CD4-positive, alpha-beta memory T cell (primary cell): ENCODE results near the gene PCDHB12. TPM values are rescaled to one million over a fixed set of nuclear protein-coding genes. Genes with fewer than 3 reads are reported as not detected.
"Not testable (repeated sequence)": the region's sequence is repeated elsewhere in the genome, so short reads cannot be mapped to it uniquely, and the experiment has no call there.

Experiments
- CTCF ChIA-PET: fragments of 350-600 bp; sonication (Branson Sonifier 250); formaldehyde crosslinking; loops from one replicate; lab custom pipeline; 2021; ENCODE audit warnings: inconsistent platforms; ENCODE audit not compliant: partially characterized antibody; lab: Charles Lee
- POLR2A ChIA-PET: fragments of 350-600 bp; sonication (Branson Sonifier 250); formaldehyde crosslinking; loops from one replicate; lab custom pipeline; 2021; ENCODE audit not compliant: partially characterized antibody; lab: Charles Lee
- DNase-seq, 5 donors: peaks; one replicate each; pipeline versions ENCODE4 v3.0.0 to v3.0.0-alpha.2; 2020 to 2022; ENCODE audit warnings: mixed read lengths in 1 of 5
- H3K27ac ChIP-seq: one replicate; pipeline ENCODE4 v1.7.0; 2013; ENCODE audit warnings: low read depth, low read length
- H3K27me3 ChIP-seq: 2 replicates; pipeline ENCODE4 v1.7.0; 2013; ENCODE audit warnings: mild to moderate bottlenecking, low read length, moderate library complexity; ENCODE audit not compliant: insufficient read depth
- H3K36me3 ChIP-seq: 2 replicates; pipeline ENCODE4 v1.7.0; 2013; ENCODE audit warnings: mild to moderate bottlenecking, low read length, moderate library complexity; ENCODE audit not compliant: insufficient read depth
- H3K4me1 ChIP-seq: 2 replicates; pipeline ENCODE4 v1.7.0; 2013; ENCODE audit warnings: mild to moderate bottlenecking, low read length, moderate library complexity; ENCODE audit not compliant: insufficient read depth
- H3K4me3 ChIP-seq, 2 donors: one replicate each; pipeline ENCODE4 v1.7.0; 2013; ENCODE audit warnings: low read length in 2 of 2, mild to moderate bottlenecking in 1 of 2
- H3K9me3 ChIP-seq, 2 donors: one replicate each; pipeline ENCODE4 v1.7.0; 2013; ENCODE audit warnings: low read length in 2 of 2, control low read depth in 1 of 2; ENCODE audit not compliant: control insufficient read depth in 1 of 2
- H3K27ac Mint-ChIP-seq, 7 donors: one replicate each; pipeline ENCODE4 v1.8.0; 2020 to 2021; ENCODE audit warnings: mixed read lengths in 7 of 7, mild to moderate bottlenecking in 6 of 7, inconsistent platforms in 3 of 7, moderate library complexity in 3 of 7
- H3K27me3 Mint-ChIP-seq, 2 donors: one replicate each; pipeline ENCODE4 v1.8.0; 2020 to 2021; ENCODE audit warnings: mixed read lengths in 2 of 2
- H3K36me3 Mint-ChIP-seq, 2 donors: one replicate each; pipeline ENCODE4 v1.8.0; 2020 to 2021; ENCODE audit warnings: mixed read lengths in 2 of 2, inconsistent platforms in 1 of 2, mild to moderate bottlenecking in 1 of 2
- H3K4me1 Mint-ChIP-seq, 4 donors: one replicate each; pipeline ENCODE4 v1.8.0; 2020 to 2021; ENCODE audit warnings: mixed read lengths in 4 of 4, mild to moderate bottlenecking in 1 of 4
- H3K4me3 Mint-ChIP-seq, 8 donors: one replicate each; pipeline ENCODE4 v1.8.0; 2020 to 2021; ENCODE audit warnings: mixed read lengths in 8 of 8, mild to moderate bottlenecking in 7 of 8, moderate library complexity in 6 of 8, inconsistent platforms in 3 of 8
- H3K9me3 Mint-ChIP-seq, 8 donors: one replicate each; pipeline ENCODE4 v1.8.0; 2020 to 2021; ENCODE audit warnings: mixed read lengths in 8 of 8, mild to moderate bottlenecking in 5 of 8, inconsistent platforms in 3 of 8, moderate library complexity in 1 of 8
- intact Hi-C: fragments of 100-400 bp; cut with micrococcal nuclease; formaldehyde crosslinking; loops from one replicate; pipeline ENCODE4 v1.15.1; 2023
- polyA plus RNA-seq, 2 donors: library from polyadenylated mRNA; unstranded; fragments of 300-500 nt; fragmentation: Illumina TruSeq; gene quantifications; one replicate each; pipeline ENCODE4 v1.2.3, GENCODE V29; 2021
- total RNA-seq, 2 experiments: library from RNA; stranded (reverse); gene quantifications; one replicate each; pipeline ENCODE4 v1.2.3, GENCODE V29; 2021

Gene PCDHB12
- total and polyA plus RNA-seq, 4 experiments from 2014 or later = not detected

- H3K27ac Mint-ChIP-seq, H3K4me3 Mint-ChIP-seq, DNase-seq, H3K9me3 ChIP-seq, POLR2A ChIA-PET, H3K4me1 ChIP-seq, H3K4me3 ChIP-seq, CTCF ChIA-PET, H3K36me3 ChIP-seq, H3K36me3 Mint-ChIP-seq, intact Hi-C loops, H3K4me1 Mint-ChIP-seq, H3K27ac ChIP-seq: not testable (repeated sequence)
- H3K27me3 ChIP-seq = peaks cover 14% of the 10 kb centered on the region
- Mint-ChIP-seq H3K27me3 (peaks cover 37 to 47% of the 10 kb centered on the region in 2 donors), H3K9me3 (peaks cover 0 to 34% (median 26%) of the 10 kb centered on the region in 8 donors)
Measured at GRCh38 chr5:141210849-141211248, 2.3 kb downstream of the PCDHB12 start.

DNA sequence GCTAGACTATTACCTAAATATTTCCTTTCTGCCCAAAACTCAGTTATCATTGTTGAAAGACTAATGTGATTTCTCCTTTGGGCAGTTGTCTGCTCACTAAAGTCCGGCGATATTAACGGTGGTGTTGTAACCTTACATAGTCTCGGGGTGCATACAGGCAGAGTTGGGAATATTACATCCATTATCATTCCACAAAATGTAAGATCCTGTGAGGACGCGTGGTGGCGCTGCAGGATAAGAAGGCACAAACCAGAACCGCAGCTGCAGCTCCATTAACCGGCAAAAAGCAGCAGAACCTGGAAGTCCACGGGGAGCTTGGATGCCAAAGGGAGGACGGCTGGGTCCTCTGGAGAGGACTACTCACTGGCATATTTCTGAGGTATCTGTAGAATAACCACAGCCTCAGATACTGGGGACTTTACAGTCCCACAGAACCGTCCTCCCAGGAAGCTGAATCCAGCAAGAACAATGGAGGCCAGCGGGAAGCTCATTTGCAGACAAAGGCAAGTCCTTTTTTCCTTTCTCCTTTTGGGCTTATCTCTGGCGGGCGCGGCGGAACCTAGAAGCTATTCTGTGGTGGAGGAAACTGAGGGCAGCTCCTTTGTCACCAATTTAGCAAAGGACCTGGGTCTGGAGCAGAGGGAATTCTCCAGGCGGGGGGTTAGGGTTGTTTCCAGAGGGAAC lies 5.3 kb downstream of the PCDHB12 start, which contains the start of gene PCDHB13:
Gene PCDHB13, plus strand, starts transcription at position 264 of the 684 bp plus-strand sequence. Its CDS starts 205 bp downstream, at position 469.
- H3K36me3 Mint-ChIP-seq, H3K27me3 ChIP-seq, POLR2A ChIA-PET, H3K4me3 ChIP-seq, H3K27ac ChIP-seq, H3K27ac Mint-ChIP-seq, H3K4me1 ChIP-seq, H3K9me3 ChIP-seq, H3K4me1 Mint-ChIP-seq, H3K36me3 ChIP-seq: not testable (repeated sequence)
- Mint-ChIP-seq H3K27me3 (peaks cover 38 to 45% of the 10 kb centered on the region in 2 donors), H3K4me3 (peak within 1 kb of the TSS in 5 of 8 donors; percentile 10 to 78 (median 63)), H3K9me3 (peaks cover 0 to 56% (median 43%) of the 10 kb centered on the region in 8 donors)
- CTCF ChIA-PET = interaction anchor here (0.8 kb wide), 1 partner anchor 13 kb away, joined by 3 read pairs; no protein-coding TSS in a partner anchor
- DNase-seq = peak in 3 of 5 donors; percentile 22 to 45 (median 22)
- intact Hi-C loops = loop anchor here (2.0 kb wide), 1 partner anchor 345 kb away; no protein-coding TSS in a partner anchor

- CTCF ChIA-PET = interaction anchor here (0.8 kb wide), 1 partner anchor 12 kb away, joined by 3 read pairs; no protein-coding TSS in a partner anchor
Measured at GRCh38 chr5:141214583-141214982, 6.1 kb downstream of the PCDHB12 start.

DNA sequence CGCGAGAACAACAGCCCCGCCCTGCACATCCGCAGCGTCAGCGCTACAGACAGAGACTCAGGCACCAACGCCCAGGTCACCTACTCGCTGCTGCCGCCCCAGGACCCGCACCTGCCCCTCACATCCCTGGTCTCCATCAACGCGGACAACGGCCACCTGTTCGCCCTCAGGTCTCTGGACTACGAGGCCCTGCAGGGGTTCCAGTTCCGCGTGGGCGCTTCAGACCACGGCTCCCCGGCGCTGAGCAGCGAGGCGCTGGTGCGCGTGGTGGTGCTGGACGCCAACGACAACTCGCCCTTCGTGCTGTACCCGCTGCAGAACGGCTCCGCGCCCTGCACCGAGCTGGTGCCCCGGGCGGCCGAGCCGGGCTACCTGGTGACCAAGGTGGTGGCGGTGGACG lies 7.0 kb downstream of the PCDHB12 start:
- H3K4me1 Mint-ChIP-seq, H3K27me3 ChIP-seq, H3K36me3 ChIP-seq, H3K36me3 Mint-ChIP-seq, H3K4me3 ChIP-seq, H3K27ac ChIP-seq, H3K9me3 ChIP-seq, CTCF ChIA-PET, DNase-seq, H3K4me3 Mint-ChIP-seq, POLR2A ChIA-PET, H3K27ac Mint-ChIP-seq, H3K4me1 ChIP-seq: not testable (repeated sequence)
- Mint-ChIP-seq H3K27me3 (peaks cover 38 to 40% of the 10 kb centered on the region in 2 donors), H3K9me3 (peaks cover 3 to 62% (median 42%) of the 10 kb centered on the region in 8 donors)
- intact Hi-C loops = loop anchor here (2.0 kb wide), 1 partner anchor 343 kb away; no protein-coding TSS in a partner anchor

More at GRCh38 chr5:141214583-141214982, 6.1 kb downstream of the PCDHB12 start:
- H3K4me1 ChIP-seq, H3K4me3 ChIP-seq, H3K27ac Mint-ChIP-seq, H3K36me3 ChIP-seq, POLR2A ChIA-PET, H3K27me3 ChIP-seq, H3K4me1 Mint-ChIP-seq, DNase-seq, H3K27ac ChIP-seq, H3K36me3 Mint-ChIP-seq, H3K9me3 ChIP-seq: not testable (repeated sequence)
- intact Hi-C loops = loop anchor here (2.0 kb wide), 1 partner anchor 344 kb away; no protein-coding TSS in a partner anchor
- Mint-ChIP-seq H3K9me3 (peaks cover under 1 to 57% (median 44%) of the 10 kb centered on the region in 8 donors), H3K27me3 (peaks cover 37 to 39% of the 10 kb centered on the region in 2 donors), H3K4me3 (peak overlapping the region in 1 of 8 donors; percentile 55)

- H3K27ac ChIP-seq, intact Hi-C loops, H3K36me3 Mint-ChIP-seq, CTCF ChIA-PET, DNase-seq, H3K4me3 Mint-ChIP-seq, H3K36me3 ChIP-seq, H3K9me3 ChIP-seq, H3K27ac Mint-ChIP-seq, H3K4me1 Mint-ChIP-seq, POLR2A ChIA-PET, H3K27me3 ChIP-seq, H3K4me1 ChIP-seq, H3K4me3 ChIP-seq: not testable (repeated sequence)
- peaks cover 3 to 63% (median 42%) of the 10 kb centered on the region in 8 donors for H3K9me3 Mint-ChIP-seq
- H3K27me3 Mint-ChIP-seq = peaks cover 38 to 41% of the 10 kb centered on the region in 2 donors
Measured at GRCh38 chr5:141216035-141216434, 7.5 kb downstream of the PCDHB12 start.

- CTCF ChIA-PET = interaction anchor here (0.9 to 2.1 kb wide), 8 partner anchors 9 to 369 kb away, joined by 3 to 19 read pairs (median 4); partner anchors contain the start of gene TAF7
- Histone ChIP-seq H3K27ac (no peak within 1 kb of the TSS), H3K4me3 (no peak within 1 kb of the TSS), H3K4me1 (no peaks in the 10 kb centered on the region), H3K9me3 (no peaks in the 10 kb centered on the region), H3K36me3 (no peaks in the 10 kb centered on the region), H3K27me3 (peaks cover 12% of the 10 kb centered on the region)
- peak within 1 kb of the TSS; percentile 8 to 68 (median 42) for H3K4me3 Mint-ChIP-seq
- peaks cover 30 to 47% of the 10 kb centered on the region in 2 donors for H3K27me3 Mint-ChIP-seq
- peak in 1 of 5 donors; percentile 12 for DNase-seq
- peaks cover 0 to 6% (median 2%) of the 10 kb centered on the region in 4 donors for H3K4me1 Mint-ChIP-seq
- intact Hi-C loops = loop anchor here (1.0 kb wide), 1 partner anchor 341 kb away; no protein-coding TSS in a partner anchor
- peaks cover 4 to 61% (median 40%) of the 10 kb centered on the region in 8 donors for H3K9me3 Mint-ChIP-seq
- peak within 1 kb of the TSS in 1 of 7 donors; percentile 5 for H3K27ac Mint-ChIP-seq
- POLR2A ChIA-PET = no interaction called here
- no peaks in the 10 kb centered on the region for H3K36me3 Mint-ChIP-seq
Measured at GRCh38 chr5:141223112-141223783, 14.7 kb downstream of the PCDHB12 start, which contains the start of gene PCDHB14. Gene PCDHB14, plus strand, starts transcription at chr5:141223343. Its CDS starts 163 bp downstream, at chr5:141223506.

DNA sequence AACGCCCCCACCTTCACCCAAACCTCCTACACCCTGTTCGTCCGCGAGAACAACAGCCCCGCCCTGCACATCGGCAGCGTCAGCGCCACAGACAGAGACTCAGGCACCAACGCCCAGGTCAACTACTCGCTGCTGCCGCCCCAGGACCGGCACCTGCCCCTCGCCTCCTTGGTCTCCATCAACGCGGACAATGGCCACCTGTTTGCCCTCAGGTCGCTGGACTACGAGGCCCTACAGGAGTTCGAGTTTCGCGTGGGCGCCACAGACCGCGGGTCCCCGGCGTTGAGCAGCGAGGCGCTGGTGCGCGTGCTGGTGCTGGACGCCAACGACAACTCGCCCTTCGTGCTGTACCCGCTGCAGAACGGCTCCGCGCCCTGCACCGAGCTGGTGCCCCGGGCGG lies 16.3 kb downstream of the PCDHB12 start:
- peaks cover 28 to 38% of the 10 kb centered on the region in 2 donors for H3K27me3 Mint-ChIP-seq
- H3K27me3 ChIP-seq = peaks cover 12% of the 10 kb centered on the region
- H3K4me1 ChIP-seq, H3K4me3 Mint-ChIP-seq, intact Hi-C loops, H3K27ac ChIP-seq, H3K36me3 ChIP-seq, DNase-seq, H3K4me1 Mint-ChIP-seq, H3K9me3 ChIP-seq, H3K27ac Mint-ChIP-seq, H3K4me3 ChIP-seq, CTCF ChIA-PET, H3K36me3 Mint-ChIP-seq, POLR2A ChIA-PET: not testable (repeated sequence)
- peaks cover 2 to 53% (median 32%) of the 10 kb centered on the region in 8 donors for H3K9me3 Mint-ChIP-seq
